Dermis microvascular lymphatic vessel endothelial cell (primary cell): ENCODE data around the gene GLI2. TPM values are rescaled to one million over a fixed set of nuclear protein-coding genes. Genes with fewer than 3 reads are reported as not detected.

ENCODE experiments used
- DNase-seq, 2 donors: peaks; one replicate each; pipeline versions ENCODE4 v3.0.0 to v3.0.0-alpha.2; 2010; ENCODE audit warnings: low read depth in 2 of 2
- total RNA-seq: library from RNA; depleted of rRNA; stranded (reverse); fragments of >200 nt; gene quantifications from 2 replicates; pipeline ENCODE4 v1.2.1, GENCODE V29; 2014

GLI2 gene
- total RNA-seq, 1 donor from 2014 or later = under 0.01 TPM

DNA sequence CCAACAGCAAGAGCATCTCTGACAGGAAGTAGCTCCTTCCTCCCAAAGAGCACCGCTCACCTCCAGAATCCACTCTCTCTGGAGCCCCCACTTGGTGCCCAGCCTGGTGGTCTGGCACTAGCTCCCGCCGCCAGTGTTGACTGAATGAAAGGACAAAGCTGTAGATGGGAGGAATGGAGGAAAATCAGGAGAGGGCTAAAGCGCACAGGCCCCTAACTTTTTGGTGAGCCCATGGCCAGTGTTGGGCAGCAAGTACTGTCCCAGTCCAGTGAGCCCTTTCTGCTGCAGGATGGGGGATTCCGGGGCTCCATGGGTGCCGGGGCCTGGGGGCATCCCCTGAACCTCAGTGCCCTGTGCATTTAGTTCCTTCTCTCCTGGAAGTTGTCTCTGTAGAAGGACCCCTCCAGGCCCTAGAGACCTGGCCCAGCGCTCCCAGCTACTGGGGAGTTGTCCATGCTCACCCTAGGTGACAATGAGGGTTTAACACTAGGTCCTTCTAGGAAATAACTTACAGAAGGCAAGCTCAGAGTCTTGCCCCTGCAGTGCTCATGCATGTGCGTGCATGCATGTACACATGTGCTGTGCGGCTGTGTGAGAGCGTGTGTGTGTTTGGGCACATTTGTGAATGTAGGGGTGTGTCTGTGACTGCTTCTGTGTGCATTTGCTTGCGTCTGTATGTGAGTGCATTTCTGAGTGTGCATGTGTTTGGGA is 33.6 kb downstream of the GLI2 start:
- DNase-seq = no peak

DNA sequence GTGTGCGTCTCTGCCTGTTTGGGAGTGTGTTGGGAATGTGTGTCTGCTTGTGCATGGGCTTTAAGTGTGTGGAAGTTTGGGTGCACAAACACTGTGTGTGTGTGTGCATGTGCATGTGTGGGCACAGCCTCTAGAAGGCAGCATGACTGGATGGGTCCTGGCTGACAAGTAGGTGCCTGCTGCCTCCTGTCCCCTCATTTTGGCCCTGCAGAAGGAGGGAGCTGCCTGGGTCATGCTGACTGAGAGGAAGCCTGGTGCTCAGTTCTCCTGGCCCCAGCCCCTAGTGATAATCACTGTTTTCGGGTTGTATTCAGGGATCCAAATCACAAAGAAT is 34.1 kb downstream of the GLI2 start:
- no peak for DNase-seq

DNA sequence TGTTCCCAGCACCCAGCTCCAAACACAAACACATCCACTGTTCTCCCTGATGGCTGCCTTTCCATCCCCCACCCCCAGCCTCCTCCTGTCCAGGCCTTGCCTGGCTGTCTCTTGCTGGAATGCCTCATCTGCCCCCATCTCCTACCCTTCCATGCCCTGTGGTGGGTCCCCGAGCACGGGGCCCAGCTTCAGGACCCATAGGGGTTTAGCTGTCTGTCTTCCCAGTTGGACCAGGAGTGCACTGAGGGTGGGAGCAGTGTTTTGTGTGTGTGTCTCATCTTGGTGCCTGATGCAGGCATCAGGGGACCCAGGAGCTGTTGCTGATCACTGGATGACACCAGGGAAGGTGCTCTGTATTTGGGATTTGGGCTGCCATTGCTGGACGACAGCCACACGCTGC is 34.5 kb downstream of the GLI2 start:
- DNase-seq = no peak

DNA sequence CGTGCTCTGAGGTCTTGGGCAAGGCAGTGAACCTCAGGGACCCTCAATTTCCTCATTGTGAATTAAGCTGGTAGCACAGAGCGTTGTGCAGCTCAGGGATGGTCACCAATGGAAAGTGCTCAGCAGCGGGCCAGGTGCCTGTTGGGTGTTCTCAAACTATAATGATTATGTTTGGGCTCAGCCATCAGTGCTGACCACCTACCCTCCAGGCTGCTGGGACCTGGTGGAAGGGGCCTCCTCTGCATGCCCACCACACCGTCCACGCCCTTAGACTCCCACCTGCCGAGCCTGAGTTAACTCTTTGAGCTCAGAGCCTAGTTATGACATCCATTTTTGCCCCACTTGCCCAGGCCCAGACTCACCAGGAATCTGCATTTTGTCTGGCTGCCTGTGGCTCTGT is 35.0 kb downstream of the GLI2 start:
- DNase-seq = no peak

DNA sequence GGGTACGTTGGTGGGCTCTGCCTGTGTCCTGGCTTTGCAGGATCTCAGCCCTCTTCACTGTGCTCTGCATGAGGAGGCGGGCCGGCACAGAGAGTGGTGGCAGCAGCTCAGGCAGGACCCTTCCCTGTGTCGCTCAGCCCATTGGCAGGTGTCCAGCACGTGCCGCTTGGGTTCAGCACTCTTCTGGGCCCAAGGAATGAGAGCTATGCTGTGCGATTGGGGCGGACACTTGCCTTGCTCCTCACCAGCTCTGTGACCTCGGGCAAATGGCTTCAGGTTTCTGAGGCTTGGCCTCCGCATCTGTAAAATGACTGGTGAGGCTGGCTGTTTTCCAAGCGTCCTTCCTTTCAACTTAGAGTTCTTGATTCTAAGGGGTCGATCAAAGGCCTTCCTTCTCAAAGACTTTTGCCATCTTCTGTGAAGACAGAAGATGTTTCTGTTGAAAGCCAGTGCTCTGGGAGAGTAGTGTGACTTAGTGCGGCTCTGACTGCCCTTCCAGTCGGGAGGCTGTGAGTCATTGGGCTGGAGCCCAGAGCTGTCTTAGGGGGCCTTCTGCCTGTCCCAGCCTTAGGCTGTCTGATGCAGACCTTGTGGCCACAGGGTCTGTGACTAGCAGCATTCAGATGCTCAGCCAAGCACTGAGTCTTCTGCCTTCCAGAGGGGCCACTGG is 35.6 kb downstream of the GLI2 start:
- peak in 1 of 2 donors; percentile 28 for DNase-seq

DNA sequence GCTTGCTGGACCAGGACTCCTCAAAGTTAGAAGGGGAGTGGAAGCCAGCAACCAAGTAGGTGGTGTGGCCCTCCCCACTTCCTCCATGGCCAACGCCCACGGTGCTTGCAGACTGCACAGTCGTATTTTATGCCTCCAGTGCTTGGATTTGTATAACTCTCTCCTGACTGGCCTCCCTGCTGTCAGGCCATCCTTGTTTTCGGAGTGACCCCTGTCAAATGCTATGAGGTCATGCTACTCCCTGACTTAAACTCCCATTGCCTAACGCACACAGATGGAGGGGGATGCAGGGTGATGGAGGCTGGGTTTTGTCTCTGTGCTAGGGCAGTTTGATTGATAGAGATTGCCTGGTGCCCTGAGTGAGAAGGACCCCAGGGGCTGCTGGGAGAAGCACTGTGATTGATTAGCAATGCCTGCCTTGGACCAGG is 36.1 kb downstream of the GLI2 start:
- no peak for DNase-seq

DNA sequence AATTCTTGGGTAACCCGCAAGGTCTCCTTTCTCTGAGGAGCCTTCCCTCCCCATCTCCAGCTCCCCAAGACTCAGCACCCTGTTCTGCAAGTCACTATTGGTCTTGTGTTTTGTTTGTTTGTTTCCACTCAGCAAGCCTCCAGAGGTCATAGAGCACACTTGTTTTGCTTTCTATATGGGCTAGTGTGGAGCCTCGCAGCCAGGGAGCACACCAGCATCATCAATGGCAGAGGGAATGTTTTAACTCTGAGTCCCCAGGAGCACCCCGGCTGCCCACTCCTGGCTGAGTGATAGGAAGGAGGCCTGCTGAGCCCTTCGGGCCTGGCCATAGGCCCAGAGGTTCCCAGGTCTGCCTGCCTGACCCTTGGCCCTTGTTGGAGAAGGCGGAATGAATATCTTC is 36.6 kb downstream of the GLI2 start:
- DNase-seq = no peak

DNA sequence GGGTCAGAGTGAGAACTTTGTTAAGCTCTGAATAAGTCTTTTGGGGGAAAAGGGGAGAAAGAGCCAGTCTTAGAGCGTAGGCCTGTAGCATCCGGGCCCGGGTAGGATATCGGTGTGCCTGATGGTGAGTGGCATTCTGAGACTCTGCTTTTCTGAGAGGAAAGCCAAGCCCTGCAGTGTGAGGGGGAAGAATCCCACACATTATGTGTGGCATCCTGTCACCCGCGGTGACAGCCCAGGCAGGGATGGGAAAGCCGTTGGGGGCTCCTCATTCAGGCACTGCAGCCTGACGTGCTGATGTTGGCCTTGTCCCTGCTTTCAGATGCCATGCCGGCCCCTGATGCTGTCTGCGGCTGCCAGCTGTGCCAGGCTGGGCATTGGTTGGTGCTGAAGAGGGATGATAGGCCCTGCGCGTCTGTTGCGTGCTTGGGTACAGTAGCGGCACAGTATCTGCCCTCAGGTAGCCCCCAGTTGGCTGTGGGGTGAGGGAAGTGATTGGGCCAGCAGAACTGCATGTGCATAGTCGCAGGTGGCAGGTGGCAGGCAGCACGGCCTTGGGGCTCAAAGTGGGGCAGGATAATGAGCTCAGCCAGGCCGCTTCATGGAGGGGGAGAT is 37.6 kb downstream of the GLI2 start:
- DNase-seq = no peak

DNA sequence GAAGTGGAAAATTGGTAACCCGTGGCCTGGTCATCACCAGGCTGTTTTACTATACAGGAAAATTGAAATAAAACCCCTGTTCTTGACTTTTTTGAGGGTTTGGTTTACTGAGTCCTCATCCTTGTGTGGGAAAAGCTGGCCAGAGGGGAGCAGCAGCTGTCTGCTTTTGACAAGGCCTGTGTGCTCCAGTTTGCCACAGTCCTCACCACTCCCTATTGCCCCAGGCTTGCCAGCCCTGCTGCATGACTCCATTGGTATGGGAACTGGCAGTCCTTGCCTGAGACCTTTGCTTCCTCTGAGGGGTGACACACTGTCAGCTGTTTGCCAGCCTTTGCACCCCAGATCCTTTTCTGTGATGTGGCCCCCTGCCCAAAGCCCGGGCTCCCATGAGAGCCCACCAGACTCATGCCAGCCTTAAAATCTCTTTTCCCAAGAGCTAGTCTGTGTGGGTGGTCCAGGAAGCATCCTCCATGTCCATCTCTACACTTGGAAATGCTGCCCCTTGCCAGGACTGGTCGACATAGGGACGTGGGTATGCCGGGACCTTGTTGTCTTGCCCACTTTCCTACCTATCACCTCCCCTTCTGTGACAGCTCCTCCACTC is 39.0 kb downstream of the GLI2 start:
- no peak for DNase-seq

DNA sequence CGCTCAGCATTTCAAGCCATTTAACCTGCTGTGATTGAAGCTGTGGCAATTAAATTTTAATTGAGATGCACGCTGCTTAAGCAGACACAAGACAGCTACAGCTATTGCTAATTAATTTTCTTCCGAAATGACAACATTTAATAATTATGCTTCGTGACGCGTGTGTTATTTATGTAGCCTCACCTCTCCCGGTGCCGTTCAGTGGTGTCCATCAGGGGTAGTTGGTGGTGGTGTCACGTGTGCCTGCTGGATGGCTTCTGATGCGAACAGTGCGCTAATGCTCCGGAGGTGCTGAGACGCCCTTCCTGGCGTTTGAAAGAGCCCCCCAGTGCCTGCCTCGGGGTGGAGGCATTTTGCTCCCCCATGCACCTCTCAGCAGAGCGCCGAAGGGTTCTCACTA is 39.5 kb downstream of the GLI2 start:
- no peak for DNase-seq

DNA sequence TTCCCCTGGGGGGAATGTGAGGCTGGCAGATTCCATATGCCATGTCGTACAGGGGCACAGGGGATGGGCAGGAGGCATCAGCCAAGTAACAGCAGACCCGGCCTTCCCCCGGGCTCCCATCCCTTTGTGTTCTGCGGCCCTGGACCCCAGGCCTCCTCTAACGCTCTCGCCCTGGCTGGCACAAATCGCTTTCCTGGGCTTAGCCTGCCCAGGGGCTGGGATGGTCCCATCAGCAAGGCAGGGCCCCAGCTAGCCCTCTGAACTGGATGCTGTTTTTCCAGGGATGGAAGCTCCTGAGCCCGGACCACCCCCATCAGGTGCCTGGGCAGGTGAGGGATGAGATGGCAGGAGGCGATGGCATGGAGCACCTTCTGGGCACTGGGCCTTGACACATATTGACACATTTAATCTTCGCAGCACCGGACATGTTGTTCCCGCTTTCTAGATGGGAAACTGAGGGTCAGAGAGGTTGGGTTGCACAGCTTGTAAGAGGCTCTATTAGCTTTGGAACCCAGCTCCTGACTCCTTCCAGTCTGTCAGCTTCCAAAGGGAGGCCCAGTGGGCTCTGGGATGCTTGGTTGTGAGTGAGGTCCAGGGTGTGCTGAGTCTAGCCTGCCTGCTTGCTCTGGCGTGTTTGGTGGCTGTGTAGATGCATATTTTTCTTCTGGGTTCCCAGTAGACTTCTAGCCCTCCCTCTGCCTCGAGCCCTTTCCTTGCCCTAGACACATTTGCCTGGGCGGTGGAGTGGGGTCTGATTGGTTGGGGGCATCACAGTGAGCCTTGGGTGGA is 40.3 kb downstream of the GLI2 start:
- no peak for DNase-seq

DNA sequence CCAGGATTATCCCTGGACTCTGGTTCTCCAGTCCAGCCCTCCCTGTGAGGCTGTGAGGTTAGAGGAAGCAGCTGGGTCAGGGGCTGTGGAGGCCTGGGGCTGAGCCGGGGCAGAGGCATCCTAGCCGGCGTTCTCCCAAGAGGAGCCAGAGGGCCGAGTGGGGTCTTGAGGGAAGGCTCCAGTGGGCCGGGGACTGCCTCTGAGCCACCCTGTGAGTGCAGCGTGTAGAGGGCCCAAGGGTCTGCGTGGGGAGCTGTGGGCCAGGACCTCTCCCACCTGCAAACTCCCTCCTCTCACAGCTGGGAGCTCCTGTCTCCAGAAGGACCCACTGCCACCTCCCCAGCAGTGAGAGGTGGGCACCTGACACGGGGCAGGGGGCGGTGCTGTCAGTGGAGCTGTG is 41.0 kb downstream of the GLI2 start:
- DNase-seq = no peak

DNA sequence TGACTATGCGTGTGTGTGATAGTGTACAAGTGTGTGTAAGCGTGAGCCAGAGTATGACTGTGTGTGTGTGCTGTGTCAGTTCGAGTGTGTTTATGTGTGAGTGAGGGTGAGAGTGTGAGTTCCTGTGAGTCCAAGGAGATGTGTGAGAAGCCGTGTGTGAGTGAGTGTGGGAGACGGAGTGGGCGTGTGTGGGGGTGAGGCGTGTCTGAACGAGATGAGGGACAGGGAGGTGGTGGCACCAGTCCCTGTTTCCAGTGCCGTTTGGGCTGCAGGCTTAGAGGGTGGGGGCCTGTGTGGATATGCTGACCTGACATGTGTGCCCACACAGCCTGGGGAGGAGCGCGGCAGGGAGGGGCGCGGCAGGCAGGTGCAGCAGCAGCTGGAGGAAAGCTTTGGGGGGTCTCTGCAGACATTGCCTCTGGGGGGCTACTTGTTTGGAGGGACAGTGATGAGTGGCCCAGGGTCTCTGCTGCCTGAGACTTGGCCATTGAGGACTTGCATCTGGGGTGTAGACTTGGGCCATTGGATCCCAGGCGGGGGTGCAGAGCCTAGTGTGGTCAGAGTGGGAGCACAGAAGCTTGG is 41.6 kb downstream of the GLI2 start:
- DNase-seq = no peak

DNA sequence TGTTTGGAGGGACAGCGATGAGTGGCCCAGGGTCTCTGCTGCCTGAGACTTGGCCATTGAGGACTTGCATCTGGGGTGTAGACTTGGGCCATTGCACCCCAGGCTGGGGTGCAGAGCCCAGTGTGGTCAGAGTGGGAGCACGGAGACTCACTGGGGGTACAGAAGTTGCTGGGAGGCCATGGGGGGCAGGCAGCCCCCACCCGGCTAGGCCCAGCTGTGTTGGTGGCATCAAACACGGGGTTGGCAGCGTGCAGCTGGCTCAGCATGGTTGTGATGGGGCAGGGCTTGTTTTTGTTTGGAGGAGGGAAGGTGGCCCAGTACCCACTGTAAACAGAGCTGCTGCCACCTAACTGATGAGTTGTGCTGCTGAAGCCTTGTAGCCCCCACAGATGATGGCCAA is 42.1 kb downstream of the GLI2 start:
- DNase-seq = no peak

DNA sequence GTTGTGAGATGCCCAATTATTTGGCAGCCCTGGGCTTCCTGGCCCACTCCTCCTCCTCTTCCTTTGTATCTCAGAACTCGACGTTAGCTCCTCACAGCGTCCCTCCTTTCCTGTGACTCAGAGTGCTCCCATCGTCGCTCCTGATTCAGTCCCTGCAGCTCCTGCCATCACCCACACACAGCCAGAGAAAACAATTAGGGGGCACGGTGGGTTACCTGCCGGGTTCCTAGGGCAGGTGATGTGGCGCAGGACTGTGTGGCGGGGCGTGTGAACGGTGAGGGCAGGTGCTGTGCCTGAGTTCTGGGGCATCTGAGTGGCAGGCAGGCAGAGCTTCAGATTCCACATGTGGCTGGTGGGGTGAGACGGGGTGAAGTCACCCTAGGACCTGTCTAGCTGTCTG is 42.6 kb downstream of the GLI2 start:
- no peak for DNase-seq

DNA sequence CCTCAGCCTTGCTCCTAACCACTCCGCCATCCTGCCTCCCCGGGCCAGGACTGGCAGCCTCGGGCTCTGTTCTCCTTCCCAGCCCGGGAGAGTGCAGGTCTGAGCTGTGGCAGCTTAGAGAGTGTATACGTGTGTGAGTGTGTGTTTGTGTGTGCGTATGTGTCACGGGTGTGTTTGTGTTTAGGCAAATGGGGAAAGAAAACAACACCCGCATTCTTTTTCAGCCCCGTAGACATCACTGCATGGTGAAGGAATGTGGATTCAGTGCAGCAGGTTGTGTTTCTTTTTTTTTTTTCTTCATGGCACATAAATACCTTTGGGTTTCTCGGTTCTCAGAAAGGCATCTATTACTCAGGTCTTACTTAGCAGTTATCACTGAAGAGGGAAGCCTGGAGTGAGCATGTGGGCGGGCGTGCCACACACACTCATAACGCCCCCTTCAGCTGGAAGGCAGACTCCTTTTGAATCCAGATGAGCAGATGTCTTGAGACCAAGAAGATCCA is 44.2 kb downstream of the GLI2 start:
- DNase-seq = no peak

DNA sequence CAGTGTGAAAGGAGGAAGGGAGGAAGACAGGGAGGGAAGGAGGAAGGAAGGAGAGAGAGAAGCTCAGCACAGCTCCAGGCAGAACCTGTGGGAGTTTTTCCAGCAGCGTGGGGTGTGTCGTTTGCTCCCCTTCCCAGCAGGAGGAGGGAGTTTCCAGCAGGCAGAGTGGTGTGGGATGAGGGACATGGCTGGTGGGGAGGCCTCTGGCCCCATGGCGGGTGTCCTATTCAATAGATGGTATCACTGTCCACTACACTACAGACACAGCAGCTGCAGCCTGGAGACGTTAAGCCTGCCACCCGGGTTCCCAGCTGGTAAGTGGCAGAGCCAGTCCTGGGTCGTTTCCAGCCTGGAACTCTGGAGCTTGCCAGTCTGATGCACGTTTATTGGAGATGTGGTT is 44.7 kb downstream of the GLI2 start:
- no peak for DNase-seq

DNA sequence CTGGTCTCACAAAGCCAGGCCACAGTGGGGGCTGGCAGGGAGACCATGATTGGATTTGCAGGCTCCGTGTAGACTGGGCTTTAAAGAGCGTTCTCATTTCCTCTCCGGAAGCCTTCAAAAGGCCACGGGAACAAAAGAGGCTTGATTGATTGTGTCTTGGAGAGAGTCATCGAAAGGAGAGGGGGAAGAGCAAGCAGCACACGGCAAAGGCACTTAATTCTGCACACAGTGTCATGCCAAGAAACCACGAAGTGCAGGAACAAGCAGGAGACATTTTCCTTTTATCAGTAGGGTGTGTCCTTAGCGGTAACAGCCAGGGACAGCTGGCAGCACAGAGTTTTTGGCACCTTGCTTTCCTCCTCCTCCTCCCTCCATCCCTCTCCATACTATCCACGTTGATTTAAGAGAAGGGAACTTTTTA is 47.7 kb downstream of the GLI2 start:
- DNase-seq = peak in 1 of 2 donors; percentile 31

DNA sequence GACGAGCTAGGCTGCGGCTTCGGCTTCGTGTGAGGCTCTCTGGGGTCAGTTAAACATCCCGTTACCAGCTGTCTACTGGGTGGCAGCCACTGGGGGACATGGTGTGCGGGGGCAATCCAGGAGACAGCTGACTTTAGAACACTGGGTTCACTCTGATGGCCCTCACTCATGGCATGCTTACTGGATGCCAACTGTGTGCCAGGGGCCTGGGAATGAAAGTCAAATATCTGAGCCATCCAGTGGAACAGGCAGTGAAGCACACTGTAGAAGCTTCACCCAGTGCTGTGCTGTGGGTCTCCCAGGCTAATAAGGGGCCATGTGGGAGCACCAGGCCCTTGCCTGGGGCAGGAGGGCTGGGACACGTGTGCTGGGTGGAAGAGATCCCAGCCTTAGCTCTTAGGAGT is 48.3 kb downstream of the GLI2 start:
- DNase-seq = no peak
